SK-N-SH treated with all-trans-retinoic acid at 6 μM for 48 hours (cell line): ENCODE results near the gene ZNF554.

Experiments used
- ARNTL ChIP-seq: fragments of 450-650 bp; formaldehyde crosslinking; IDR thresholded peaks from 2 replicates; pipeline ENCODE4 v1.5.0; 2020; ENCODE audit warnings: low read depth, mild to moderate bottlenecking, moderate library complexity, borderline replicate concordance
- OSR1 ChIP-seq: fragments of 250-450 bp; sonication (Bioruptor Pico); IDR thresholded peaks from 2 replicates; pipeline ENCODE4 v1.8.0; 2022; ENCODE audit warnings: moderate library complexity, mild to moderate bottlenecking, inconsistent platforms
- RARB ChIP-seq: fragments of 250-450 bp; sonication (Bioruptor Pico); IDR thresholded peaks from 2 replicates; pipeline ENCODE4 v1.8.0; 2021; ENCODE audit warnings: mild to moderate bottlenecking, moderate library complexity
- ZC3H10 ChIP-seq: fragments of 250-450 bp; sonication (Bioruptor Pico); IDR thresholded peaks from 2 replicates; pipeline ENCODE4 v1.5.1; 2021; ENCODE audit warnings: mild to moderate bottlenecking, moderate library complexity
- ZNF70 ChIP-seq: fragments of 450-650 bp; formaldehyde crosslinking; IDR thresholded peaks from 2 replicates; pipeline ENCODE4 v1.5.0; 2020; ENCODE audit warnings: mild to moderate bottlenecking, moderate library complexity
- TF ChIP-seq, protein P1 (sequence below): fragments of 250-450 bp; sonication (Bioruptor Pico); IDR thresholded peaks from 2 replicates; pipeline ENCODE4 v1.5.1; 2020; ENCODE audit warnings: low read depth, mild to moderate bottlenecking, moderate library complexity
- TF ChIP-seq, protein P2 (sequence below): fragments of 250-450 bp; sonication (Bioruptor Pico); IDR thresholded peaks from 2 replicates; pipeline ENCODE4 v1.5.1; 2021; ENCODE audit warnings: mild to moderate bottlenecking, moderate library complexity
- TF ChIP-seq, protein P3 (sequence below): fragments of 250-450 bp; sonication (Bioruptor Pico); IDR thresholded peaks from 2 replicates; pipeline ENCODE4 v1.5.0; 2020; ENCODE audit warnings: mild to moderate bottlenecking, moderate library complexity

DNA sequence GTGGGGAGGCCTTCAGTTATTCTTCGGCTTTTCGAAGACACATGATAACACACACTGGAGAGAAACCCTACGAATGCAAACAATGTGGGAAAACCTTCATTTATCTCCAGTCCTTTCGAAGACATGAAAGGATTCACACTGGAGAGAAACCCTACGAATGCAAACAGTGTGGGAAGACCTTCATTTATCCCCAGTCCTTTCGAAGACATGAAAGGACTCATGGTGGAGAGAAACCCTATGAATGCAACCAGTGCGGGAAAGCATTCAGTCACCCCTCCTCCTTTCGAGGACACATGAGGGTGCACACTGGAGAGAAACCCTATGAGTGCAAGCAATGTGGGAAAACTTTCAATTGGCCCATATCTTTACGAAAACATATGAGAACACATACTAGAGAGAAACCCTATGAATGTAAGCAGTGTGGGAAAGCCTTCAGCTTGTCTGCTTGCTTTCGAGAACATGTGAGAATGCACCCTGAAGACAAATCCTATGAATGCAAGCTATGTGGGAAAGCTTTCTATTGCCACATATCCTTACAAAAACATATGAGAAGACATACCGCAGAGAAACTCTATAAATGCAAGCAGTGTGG lies 33.4 kb downstream of the ZNF554 start:
- no peak for TF ChIP-seq OSR1 (CRISPR knock-in tag)
- TF ChIP-seq, protein P1, sequence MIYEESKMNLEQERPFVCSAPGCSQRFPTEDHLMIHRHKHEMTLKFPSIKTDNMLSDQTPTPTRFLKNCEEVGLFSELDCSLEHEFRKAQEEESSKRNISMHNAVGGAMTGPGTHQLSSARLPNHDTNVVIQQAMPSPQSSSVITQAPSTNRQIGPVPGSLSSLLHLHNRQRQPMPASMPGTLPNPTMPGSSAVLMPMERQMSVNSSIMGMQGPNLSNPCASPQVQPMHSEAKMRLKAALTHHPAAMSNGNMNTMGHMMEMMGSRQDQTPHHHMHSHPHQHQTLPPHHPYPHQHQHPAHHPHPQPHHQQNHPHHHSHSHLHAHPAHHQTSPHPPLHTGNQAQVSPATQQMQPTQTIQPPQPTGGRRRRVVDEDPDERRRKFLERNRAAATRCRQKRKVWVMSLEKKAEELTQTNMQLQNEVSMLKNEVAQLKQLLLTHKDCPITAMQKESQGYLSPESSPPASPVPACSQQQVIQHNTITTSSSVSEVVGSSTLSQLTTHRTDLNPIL (CRISPR knock-in tag) = no peak
- no peak for TF ChIP-seq ARNTL
- no peak for TF ChIP-seq ZNF70 (CRISPR knock-in tag)
- no peak for TF ChIP-seq ZC3H10 (CRISPR knock-in tag)
- TF ChIP-seq, protein P2, sequence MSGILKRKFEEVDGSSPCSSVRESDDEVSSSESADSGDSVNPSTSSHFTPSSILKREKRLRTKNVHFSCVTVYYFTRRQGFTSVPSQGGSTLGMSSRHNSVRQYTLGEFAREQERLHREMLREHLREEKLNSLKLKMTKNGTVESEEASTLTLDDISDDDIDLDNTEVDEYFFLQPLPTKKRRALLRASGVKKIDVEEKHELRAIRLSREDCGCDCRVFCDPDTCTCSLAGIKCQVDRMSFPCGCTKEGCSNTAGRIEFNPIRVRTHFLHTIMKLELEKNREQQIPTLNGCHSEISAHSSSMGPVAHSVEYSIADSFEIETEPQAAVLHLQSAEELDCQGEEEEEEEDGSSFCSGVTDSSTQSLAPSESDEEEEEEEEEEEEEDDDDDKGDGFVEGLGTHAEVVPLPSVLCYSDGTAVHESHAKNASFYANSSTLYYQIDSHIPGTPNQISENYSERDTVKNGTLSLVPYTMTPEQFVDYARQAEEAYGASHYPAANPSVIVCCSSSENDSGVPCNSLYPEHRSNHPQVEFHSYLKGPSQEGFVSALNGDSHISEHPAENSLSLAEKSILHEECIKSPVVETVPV (CRISPR knock-in tag) = no peak
- no peak for TF ChIP-seq RARB (CRISPR knock-in tag)
- TF ChIP-seq, protein P3, sequence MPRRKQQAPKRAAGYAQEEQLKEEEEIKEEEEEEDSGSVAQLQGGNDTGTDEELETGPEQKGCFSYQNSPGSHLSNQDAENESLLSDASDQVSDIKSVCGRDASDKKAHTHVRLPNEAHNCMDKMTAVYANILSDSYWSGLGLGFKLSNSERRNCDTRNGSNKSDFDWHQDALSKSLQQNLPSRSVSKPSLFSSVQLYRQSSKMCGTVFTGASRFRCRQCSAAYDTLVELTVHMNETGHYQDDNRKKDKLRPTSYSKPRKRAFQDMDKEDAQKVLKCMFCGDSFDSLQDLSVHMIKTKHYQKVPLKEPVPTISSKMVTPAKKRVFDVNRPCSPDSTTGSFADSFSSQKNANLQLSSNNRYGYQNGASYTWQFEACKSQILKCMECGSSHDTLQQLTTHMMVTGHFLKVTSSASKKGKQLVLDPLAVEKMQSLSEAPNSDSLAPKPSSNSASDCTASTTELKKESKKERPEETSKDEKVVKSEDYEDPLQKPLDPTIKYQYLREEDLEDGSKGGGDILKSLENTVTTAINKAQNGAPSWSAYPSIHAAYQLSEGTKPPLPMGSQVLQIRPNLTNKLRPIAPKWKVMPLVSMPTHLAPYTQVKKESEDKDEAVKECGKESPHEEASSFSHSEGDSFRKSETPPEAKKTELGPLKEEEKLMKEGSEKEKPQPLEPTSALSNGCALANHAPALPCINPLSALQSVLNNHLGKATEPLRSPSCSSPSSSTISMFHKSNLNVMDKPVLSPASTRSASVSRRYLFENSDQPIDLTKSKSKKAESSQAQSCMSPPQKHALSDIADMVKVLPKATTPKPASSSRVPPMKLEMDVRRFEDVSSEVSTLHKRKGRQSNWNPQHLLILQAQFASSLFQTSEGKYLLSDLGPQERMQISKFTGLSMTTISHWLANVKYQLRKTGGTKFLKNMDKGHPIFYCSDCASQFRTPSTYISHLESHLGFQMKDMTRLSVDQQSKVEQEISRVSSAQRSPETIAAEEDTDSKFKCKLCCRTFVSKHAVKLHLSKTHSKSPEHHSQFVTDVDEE (CRISPR knock-in tag) = no peak
